ENCODE data around the gene DHRS7B. TPM values are rescaled to one million over a fixed set of nuclear protein-coding genes. Genes with fewer than 3 reads are reported as not detected.
A peak's percentile ranks its signal among the peaks of the same experiment; 100 is the strongest.

Gene DHRS7B
- total RNA-seq, 1 experiment from 2014 or later, result 19.0 TPM

DNA sequence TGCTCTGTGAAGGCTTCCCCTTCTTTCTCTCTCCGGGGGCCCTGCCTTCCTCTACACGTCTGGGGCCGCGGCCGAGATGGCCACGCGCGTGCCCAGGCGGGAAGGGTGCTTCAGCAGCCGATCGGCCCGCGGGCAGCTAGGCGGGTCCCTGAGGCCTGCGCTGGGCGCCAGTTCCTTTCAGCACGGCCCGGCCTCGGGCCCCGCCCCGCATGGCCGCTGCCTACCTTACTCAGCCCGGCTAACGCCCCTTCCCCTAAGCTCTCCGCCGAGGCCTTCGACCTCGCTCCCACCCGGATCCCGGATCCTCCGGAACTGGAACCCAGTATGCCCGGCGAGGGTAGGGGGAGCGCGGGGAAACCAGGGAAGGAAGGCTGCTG is 86.9 kb downstream of the DHRS7B start:
- CTCF ChIA-PET, result no interaction called here
- Histone ChIP-seq H3K4me3 (ENCODE audit: low read depth, low read length, poor library complexity, severe bottlenecking) (peak overlapping the region; percentile 99), H3K27me3 (replicated peaks; ENCODE audit: insufficient read depth, low read depth, low read length, poor library complexity) (no peaks in the 10 kb centered on the region), H3K9me3 (ENCODE audit: low read depth, low read length, poor library complexity, severe bottlenecking) (no peaks in the 10 kb centered on the region), H3K4me1 (ENCODE audit: insufficient read depth, low read length, poor library complexity, severe bottlenecking) (no peaks in the 10 kb centered on the region), H3K27ac (ENCODE audit: low read depth, low read length, poor library complexity, severe bottlenecking) (peak overlapping the region; percentile 97), H3K36me3 (ENCODE audit: insufficient read depth, low read length, poor library complexity, severe bottlenecking) (peaks cover 18% of the 10 kb centered on the region)
- intact Hi-C loops (cut with micrococcal nuclease; ENCODE audit: unreplicated experiment), result loop anchor here (5.0 to 10.0 kb wide), 2 partner anchors 171 to 301 kb away; partner anchors contain the start of gene USP22
- no TSS peak for BruUV-seq (replicated peaks)
- POLR2A ChIA-PET (ENCODE audit: low non-redundant PET), result interaction anchor here (0.5 kb wide), 1 partner anchor 1462 kb away, joined by 3 read pairs; no protein-coding TSS in a partner anchor
- peak; percentile 27 for DNase-seq (ENCODE audit: low spot score)
- TF ChIP-seq EZH2 (IDR thresholded peaks at IDR 0.05; ENCODE audit: borderline replicate concordance, low read depth, low read length, poor library complexity, severe bottlenecking), result no peak
- TF ChIP-seq, protein P1, sequence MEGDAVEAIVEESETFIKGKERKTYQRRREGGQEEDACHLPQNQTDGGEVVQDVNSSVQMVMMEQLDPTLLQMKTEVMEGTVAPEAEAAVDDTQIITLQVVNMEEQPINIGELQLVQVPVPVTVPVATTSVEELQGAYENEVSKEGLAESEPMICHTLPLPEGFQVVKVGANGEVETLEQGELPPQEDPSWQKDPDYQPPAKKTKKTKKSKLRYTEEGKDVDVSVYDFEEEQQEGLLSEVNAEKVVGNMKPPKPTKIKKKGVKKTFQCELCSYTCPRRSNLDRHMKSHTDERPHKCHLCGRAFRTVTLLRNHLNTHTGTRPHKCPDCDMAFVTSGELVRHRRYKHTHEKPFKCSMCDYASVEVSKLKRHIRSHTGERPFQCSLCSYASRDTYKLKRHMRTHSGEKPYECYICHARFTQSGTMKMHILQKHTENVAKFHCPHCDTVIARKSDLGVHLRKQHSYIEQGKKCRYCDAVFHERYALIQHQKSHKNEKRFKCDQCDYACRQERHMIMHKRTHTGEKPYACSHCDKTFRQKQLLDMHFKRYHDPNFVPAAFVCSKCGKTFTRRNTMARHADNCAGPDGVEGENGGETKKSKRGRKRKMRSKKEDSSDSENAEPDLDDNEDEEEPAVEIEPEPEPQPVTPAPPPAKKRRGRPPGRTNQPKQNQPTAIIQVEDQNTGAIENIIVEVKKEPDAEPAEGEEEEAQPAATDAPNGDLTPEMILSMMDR (conservative IDR thresholded peaks at IDR 0.05; ENCODE audit: low read depth, low read length), result no peak

DNA sequence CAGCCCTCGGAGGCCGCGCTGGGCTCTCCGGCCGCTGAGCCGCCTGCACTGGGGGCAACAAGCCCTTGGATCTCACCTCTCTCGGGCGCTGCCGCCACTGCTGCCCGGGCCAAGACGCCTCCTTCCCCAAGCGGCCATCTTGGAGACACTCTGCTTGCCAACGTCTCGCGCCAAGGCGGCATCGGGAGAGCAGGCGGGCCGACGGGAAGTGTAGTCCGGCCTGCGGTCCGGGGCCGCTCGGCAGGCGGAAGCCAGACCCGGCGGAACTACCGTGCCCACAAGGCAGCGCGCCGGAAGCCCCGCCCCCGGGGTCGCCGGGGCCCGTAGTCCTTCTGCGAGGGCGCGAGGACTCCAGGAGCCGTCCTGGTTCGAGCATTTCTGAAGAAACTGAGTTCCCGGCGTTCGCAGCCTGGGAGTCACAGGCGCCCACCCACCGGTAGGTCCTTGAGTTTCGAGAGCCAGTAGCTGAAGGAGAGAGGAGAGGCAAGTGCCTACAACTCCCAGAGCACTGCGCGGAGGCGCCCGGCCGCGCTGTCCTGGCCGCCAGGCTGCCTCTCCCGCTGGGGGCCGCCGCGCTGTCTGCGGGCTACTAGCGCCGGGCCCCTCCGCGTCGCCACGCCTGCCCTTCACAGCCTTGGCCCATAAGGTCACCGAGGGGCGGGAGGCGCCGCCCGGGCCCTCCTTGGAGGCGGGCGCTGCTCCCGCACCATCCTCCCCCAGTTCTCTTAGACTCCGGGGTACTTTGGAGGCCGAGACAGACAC is 87.4 kb downstream of the DHRS7B start, which contains the start of gene TMEM11:
Gene TMEM11 (minus strand): TSS at position 147 of the 762 bp plus-strand sequence. CDS start 9 bp downstream, at position 138.
- Histone ChIP-seq H3K27ac (ENCODE audit: low read depth, low read length, poor library complexity, severe bottlenecking) (peak within 1 kb of the TSS; percentile 97), H3K4me1 (ENCODE audit: insufficient read depth, low read length, poor library complexity, severe bottlenecking) (no peaks in the 10 kb centered on the region), H3K36me3 (ENCODE audit: insufficient read depth, low read length, poor library complexity, severe bottlenecking) (peaks cover 15% of the 10 kb centered on the region), H3K9me3 (ENCODE audit: low read depth, low read length, poor library complexity, severe bottlenecking) (no peaks in the 10 kb centered on the region), H3K4me3 (ENCODE audit: low read depth, low read length, poor library complexity, severe bottlenecking) (peak within 1 kb of the TSS; percentile 99), H3K27me3 (replicated peaks; ENCODE audit: insufficient read depth, low read depth, low read length, poor library complexity) (no peaks in the 10 kb centered on the region)
- ChIA-PET CTCF (interaction anchor here (1.0 kb wide), 1 partner anchor 95 kb away, joined by 3 read pairs; no protein-coding TSS in a partner anchor), POLR2A (ENCODE audit: low non-redundant PET) (no interaction called here)
- BruUV-seq (replicated peaks), result no TSS peak
- DNase-seq (ENCODE audit: low spot score), result peak; percentile 97
- TF ChIP-seq EZH2 (IDR thresholded peaks at IDR 0.05; ENCODE audit: borderline replicate concordance, low read depth, low read length, poor library complexity, severe bottlenecking), result no peak
- TF ChIP-seq, protein P1 (conservative IDR thresholded peaks at IDR 0.05; ENCODE audit: low read depth, low read length), result no peak
- intact Hi-C loops (cut with micrococcal nuclease; ENCODE audit: unreplicated experiment), result loop anchor here (5.0 to 10.0 kb wide), 2 partner anchors 172 to 301 kb away; partner anchors contain the start of gene USP22

DNA sequence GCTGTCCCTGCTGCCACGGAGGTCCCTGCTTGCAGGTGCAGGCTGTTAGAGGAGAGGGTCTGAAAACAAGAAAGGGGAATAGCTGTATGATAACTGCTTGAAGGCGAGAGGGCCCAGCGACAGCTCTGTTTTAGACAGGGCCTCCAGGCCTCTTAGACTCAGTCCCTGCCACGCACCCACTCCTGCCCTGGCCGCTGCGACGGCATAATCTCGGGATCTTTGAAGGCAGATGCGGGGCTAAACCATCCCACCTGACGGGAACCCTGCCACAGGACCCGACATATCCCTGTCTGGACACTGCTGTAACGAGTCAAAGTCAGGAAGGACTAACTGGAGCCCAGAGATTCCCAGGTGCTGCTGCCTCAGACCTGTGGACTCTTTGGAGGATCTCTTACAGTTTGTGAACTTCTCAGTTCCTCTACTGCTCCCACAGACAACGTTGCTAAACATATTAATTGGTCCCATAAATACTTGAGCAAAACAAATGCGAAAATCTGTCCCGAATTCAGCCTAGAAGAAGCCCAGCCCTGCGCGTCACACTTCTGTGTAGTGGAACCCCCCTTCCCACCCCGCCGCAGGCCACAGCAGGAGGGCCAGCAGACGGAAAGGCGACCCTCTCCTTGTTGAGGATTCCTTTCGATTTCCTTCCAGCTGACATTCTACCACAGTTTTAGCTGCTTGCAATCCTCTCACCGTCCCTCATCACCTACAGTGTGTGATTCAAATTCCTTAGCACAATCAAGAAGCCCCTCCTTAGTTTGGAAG is 88.2 kb downstream of the DHRS7B start:
- Histone ChIP-seq H3K4me3 (ENCODE audit: low read depth, low read length, poor library complexity, severe bottlenecking) (peak overlapping the region; percentile 99), H3K27ac (ENCODE audit: low read depth, low read length, poor library complexity, severe bottlenecking) (peak overlapping the region; percentile 97), H3K9me3 (ENCODE audit: low read depth, low read length, poor library complexity, severe bottlenecking) (no peaks in the 10 kb centered on the region), H3K4me1 (ENCODE audit: insufficient read depth, low read length, poor library complexity, severe bottlenecking) (no peaks in the 10 kb centered on the region), H3K27me3 (replicated peaks; ENCODE audit: insufficient read depth, low read depth, low read length, poor library complexity) (no peaks in the 10 kb centered on the region), H3K36me3 (ENCODE audit: insufficient read depth, low read length, poor library complexity, severe bottlenecking) (peaks cover 12% of the 10 kb centered on the region)
- TF ChIP-seq EZH2 (IDR thresholded peaks at IDR 0.05; ENCODE audit: borderline replicate concordance, low read depth, low read length, poor library complexity, severe bottlenecking), result no peak
- TF ChIP-seq, protein P1 (conservative IDR thresholded peaks at IDR 0.05; ENCODE audit: low read depth, low read length), result no peak
- intact Hi-C loops (cut with micrococcal nuclease; ENCODE audit: unreplicated experiment), result loop anchor here (5.0 to 10.0 kb wide), 2 partner anchors 173 to 300 kb away; partner anchors contain the start of gene USP22
- DNase-seq (ENCODE audit: low spot score), result peak; percentile 34
- BruUV-seq (replicated peaks), result TSS peak; percentile 42
- ChIA-PET CTCF (interaction anchor here (0.7 to 1.0 kb wide), 2 partner anchors 71 to 96 kb away, joined by 3 read pairs; no protein-coding TSS in a partner anchor), POLR2A (ENCODE audit: low non-redundant PET) (no interaction called here)

Measured in A673 (cell line).